ENCODE data around the gene BTG2. TPM values are rescaled to one million over a fixed set of nuclear protein-coding genes. Genes with fewer than 3 reads are reported as not detected.
A peak's percentile ranks its signal among the peaks of the same experiment; 100 is the strongest.

BTG2 gene
- total RNA-seq, 1 experiment from 2014 or later, result 2.2 TPM

DNA sequence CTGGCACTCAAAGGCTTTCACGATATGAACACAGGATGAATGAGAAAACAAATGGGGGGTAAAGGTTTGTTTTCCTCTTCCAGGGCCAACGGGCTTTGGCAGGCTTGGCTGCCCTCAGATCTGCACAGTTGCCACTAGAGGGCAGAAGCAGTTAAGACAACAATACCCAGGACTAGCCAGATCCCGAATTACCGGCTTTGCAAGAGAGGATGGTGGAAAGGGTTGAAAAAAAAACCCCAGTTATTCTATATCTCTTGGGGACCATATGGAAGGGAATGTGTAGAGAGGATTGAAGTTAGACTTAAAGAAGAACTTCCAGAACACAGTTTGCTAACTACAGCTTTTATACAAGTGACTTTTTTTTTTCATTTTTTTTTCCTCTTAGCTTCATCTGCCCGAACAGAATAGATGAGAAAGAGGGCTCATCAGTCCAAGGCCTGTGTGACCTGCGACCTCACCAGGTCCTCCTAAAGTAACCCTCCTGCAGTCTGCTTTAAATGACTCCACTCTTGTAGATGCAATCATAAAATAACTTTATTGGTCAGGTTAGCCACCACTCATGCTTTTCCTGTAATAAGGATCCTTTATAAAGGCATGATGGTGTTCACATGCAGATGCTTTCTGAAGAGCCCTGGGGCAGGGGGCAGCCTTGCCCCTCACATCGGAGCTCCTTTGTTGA is 34.9 kb downstream of the BTG2 start:
- no peaks in the 10 kb centered on the region for H4K20me1 ChIP-seq (ENCODE audit: low read length)
- no peak overlapping the region for H3K27ac ChIP-seq (ENCODE audit: low read length)
- no TSS peak for BruUV-seq (replicated peaks)
- H3K79me2 ChIP-seq (ENCODE audit: low read length), result no peaks in the 10 kb centered on the region
- no peak overlapping the region for H3K4me3 ChIP-seq (ENCODE audit: low read length)
- peak; percentile 94 for DNase-seq
- peak; percentile 90 for ATAC-seq
- no peak for TF ChIP-seq EZH2 (IDR thresholded peaks at IDR 0.05; ENCODE audit: low read length, unreplicated experiment)
- TF ChIP-seq EZH2phosphoT487 (IDR thresholded peaks at IDR 0.05; ENCODE audit: borderline replicate concordance, low read length), result no peak
- TF ChIP-seq, protein P1, sequence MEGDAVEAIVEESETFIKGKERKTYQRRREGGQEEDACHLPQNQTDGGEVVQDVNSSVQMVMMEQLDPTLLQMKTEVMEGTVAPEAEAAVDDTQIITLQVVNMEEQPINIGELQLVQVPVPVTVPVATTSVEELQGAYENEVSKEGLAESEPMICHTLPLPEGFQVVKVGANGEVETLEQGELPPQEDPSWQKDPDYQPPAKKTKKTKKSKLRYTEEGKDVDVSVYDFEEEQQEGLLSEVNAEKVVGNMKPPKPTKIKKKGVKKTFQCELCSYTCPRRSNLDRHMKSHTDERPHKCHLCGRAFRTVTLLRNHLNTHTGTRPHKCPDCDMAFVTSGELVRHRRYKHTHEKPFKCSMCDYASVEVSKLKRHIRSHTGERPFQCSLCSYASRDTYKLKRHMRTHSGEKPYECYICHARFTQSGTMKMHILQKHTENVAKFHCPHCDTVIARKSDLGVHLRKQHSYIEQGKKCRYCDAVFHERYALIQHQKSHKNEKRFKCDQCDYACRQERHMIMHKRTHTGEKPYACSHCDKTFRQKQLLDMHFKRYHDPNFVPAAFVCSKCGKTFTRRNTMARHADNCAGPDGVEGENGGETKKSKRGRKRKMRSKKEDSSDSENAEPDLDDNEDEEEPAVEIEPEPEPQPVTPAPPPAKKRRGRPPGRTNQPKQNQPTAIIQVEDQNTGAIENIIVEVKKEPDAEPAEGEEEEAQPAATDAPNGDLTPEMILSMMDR (conservative IDR thresholded peaks at IDR 0.05; ENCODE audit: low read depth, low read length), result peak; percentile 98
- H3K4me1 ChIP-seq (ENCODE audit: insufficient read depth, low read length), result no peaks in the 10 kb centered on the region; the same call in 1 of the 2 replicates
- ChIA-PET POLR2A (ENCODE audit: unreplicated experiment) (no interaction called here), CTCF (interaction anchor here (0.6 to 1.8 kb wide), 7 partner anchors 67 to 361 kb away, joined by 3 to 9 read pairs (median 4); no protein-coding TSS in a partner anchor)
- no peaks in the 10 kb centered on the region for H3K36me3 ChIP-seq (ENCODE audit: low read depth, low read length)
- no peaks in the 10 kb centered on the region for H3K9me3 ChIP-seq (ENCODE audit: low read length)
- H3F3A ChIP-seq (ENCODE audit: low read length, unreplicated experiment), result no peaks in the 10 kb centered on the region
- peaks cover 26% of the 10 kb centered on the region for H3K27me3 ChIP-seq (ENCODE audit: low read length)
- intact Hi-C loops (cut with micrococcal nuclease), result loop anchor here (1.0 kb wide), 4 partner anchors 101 to 362 kb away; no protein-coding TSS in a partner anchor
- no peaks in the 10 kb centered on the region for H3K9me2 ChIP-seq (replicated peaks; ENCODE audit: low read length)
- no peak overlapping the region for H3K9ac ChIP-seq (ENCODE audit: low read length)
- H3K4me2 ChIP-seq (ENCODE audit: low read length), result no peak overlapping the region
- H2AFZ ChIP-seq (ENCODE audit: low read length), result no peak overlapping the region

DNA sequence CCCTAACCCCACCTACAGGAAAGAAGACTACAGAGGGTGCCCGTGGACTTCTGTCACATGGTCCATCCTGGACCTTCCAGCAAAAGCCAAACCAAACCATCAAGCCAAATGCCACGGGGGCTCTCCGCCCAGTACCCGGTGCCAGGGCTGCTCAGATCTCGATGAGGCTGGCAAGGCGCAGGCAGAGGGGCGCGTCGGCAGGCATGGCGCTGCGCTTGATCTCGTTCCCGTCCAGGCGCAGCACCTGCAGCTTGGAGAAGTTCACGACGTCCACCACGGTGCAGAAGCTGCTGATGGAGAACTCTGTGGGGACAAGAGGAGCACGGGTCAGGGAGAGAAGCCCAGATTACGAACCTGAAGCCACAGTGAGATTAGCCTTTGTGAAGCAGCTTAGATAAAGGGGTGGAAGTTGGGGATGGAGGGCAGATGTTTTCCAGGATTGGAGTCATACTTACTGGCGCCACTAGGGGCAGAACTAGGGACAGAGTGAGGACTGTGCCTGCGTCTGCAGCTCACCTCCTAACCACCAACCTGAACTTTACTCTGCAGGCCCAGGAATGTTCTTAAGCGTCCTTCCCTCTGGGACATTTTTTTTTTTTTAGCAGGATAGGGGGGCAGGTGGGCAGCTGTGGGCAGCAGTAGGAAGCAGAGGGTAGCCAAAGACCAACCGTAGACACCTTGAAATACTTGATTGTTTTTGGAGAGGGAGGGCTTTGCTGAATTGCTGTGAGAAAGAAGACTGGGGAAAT is 37.0 kb downstream of the BTG2 start:
- H3K4me2 ChIP-seq (ENCODE audit: low read length), result no peak overlapping the region
- H4K20me1 ChIP-seq (ENCODE audit: low read length), result no peaks in the 10 kb centered on the region
- TF ChIP-seq, protein P1 (conservative IDR thresholded peaks at IDR 0.05; ENCODE audit: low read depth, low read length), result peak; percentile 86
- TF ChIP-seq EZH2phosphoT487 (IDR thresholded peaks at IDR 0.05; ENCODE audit: borderline replicate concordance, low read length), result no peak
- TF ChIP-seq EZH2 (IDR thresholded peaks at IDR 0.05; ENCODE audit: low read length, unreplicated experiment), result no peak
- peak; percentile 71 for DNase-seq
- no peaks in the 10 kb centered on the region for H3K79me2 ChIP-seq (ENCODE audit: low read length)
- peak; percentile 80 for ATAC-seq
- H2AFZ ChIP-seq (ENCODE audit: low read length), result no peak overlapping the region
- H3K36me3 ChIP-seq (ENCODE audit: low read depth, low read length), result no peaks in the 10 kb centered on the region
- no peaks in the 10 kb centered on the region for H3K4me1 ChIP-seq (ENCODE audit: insufficient read depth, low read length)
- no peaks in the 10 kb centered on the region for H3F3A ChIP-seq (ENCODE audit: low read length, unreplicated experiment)
- H3K9me2 ChIP-seq (replicated peaks; ENCODE audit: low read length), result no peaks in the 10 kb centered on the region
- H3K4me3 ChIP-seq (ENCODE audit: low read length), result no peak overlapping the region
- intact Hi-C loops (cut with micrococcal nuclease), result no loop called here
- BruUV-seq (replicated peaks), result no TSS peak
- POLR2A ChIA-PET (ENCODE audit: unreplicated experiment), result interaction anchor here (0.6 kb wide), 1 partner anchor 16 kb away, joined by 3 read pairs; no protein-coding TSS in a partner anchor
- no peaks in the 10 kb centered on the region for H3K9me3 ChIP-seq (ENCODE audit: low read length)
- no peak overlapping the region for H3K27ac ChIP-seq (ENCODE audit: low read length)
- H3K27me3 ChIP-seq (ENCODE audit: low read length), result peaks cover 46% of the 10 kb centered on the region
- H3K9ac ChIP-seq (ENCODE audit: low read length), result no peak overlapping the region
- CTCF ChIA-PET, result interaction anchor here (1.0 to 1.4 kb wide), 5 partner anchors 70 to 146 kb away, joined by 3 to 6 read pairs (median 4); no protein-coding TSS in a partner anchor

Measured in PC-3 (cell line).